ENCODE data around the gene CUTC. TPM values are rescaled to one million over a fixed set of nuclear protein-coding genes. Genes with fewer than 3 reads are reported as not detected.

CUTC gene
- total RNA-seq, 1 experiment from 2014 or later, result 53.6 TPM

DNA sequence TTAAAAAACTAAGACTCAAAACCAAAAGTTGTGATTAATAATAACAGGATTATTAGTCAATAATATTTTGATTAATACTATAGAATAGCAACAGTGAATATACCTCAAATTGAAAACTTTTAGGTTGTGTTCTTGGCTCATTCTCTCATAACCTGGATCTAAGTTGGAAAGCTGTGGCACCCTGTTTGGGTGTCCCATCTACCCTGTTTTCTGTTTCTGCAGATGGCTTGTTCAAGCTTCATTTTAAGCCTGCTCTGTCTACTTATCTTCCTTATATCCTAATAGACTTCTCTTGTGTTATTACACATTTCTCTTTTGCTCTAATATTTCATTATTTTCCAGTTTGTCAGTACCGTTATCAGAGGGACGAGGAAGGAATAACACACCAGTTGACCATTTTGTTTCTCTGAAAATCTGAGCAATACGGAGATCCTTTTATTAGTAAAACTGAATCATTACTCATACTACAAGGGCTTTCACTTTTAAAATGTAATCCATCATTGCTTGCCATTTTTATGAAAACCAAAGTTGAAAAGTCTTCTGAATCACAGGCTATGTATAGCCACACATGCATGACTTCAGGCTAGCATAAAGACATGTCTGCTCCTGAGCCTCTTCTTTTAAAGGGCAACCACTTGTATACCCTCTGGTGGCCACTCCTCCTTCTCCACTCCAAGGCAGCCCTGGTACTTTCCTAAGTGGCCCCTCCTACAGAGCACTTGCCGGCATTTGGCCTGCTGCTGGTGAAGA is 22.4 kb upstream of the CUTC start:
- no peaks in the 10 kb centered on the region for H3K9me2 ChIP-seq (ENCODE audit: insufficient read depth)
- H2AFZ ChIP-seq (ENCODE audit: low read depth, low read length, poor library complexity, severe bottlenecking), result no peak overlapping the region
- no peak overlapping the region for H3K27ac ChIP-seq (ENCODE audit: low read depth, low read length)
- no peaks in the 10 kb centered on the region for H3K79me2 ChIP-seq (ENCODE audit: insufficient read depth, low read length)
- no peaks in the 10 kb centered on the region for H3K27me3 ChIP-seq (ENCODE audit: insufficient read depth, low read length)
- peak; percentile 54 for ATAC-seq
- H3K9ac ChIP-seq (ENCODE audit: low read length), result no peak overlapping the region
- H3K4me2 ChIP-seq (ENCODE audit: low read length), result no peak overlapping the region
- H3K9me3 ChIP-seq (ENCODE audit: control insufficient read depth in 1 of 2, insufficient read depth in 1 of 2, low read depth in 1 of 2, low read length in 2 of 2), result no peaks in the 10 kb centered on the region
- peaks cover 30 to 37% of the 10 kb centered on the region in 2 experiments; a peak in 3 of 4 replicates for H3K36me3 ChIP-seq (ENCODE audit: control insufficient read depth in 1 of 2, insufficient read depth in 2 of 2, low read length in 2 of 2)
- intact Hi-C loops (cut with micrococcal nuclease), result loop anchor here (2.0 to 5.0 kb wide), 4 partner anchors 89 to 317 kb away; partner anchors contain the start of gene SLC25A28
- TF ChIP-seq, protein P1, sequence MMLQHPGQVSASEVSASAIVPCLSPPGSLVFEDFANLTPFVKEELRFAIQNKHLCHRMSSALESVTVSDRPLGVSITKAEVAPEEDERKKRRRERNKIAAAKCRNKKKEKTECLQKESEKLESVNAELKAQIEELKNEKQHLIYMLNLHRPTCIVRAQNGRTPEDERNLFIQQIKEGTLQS (IDR thresholded peaks at IDR 0.05), result no peak
- TF ChIP-seq EZH2phosphoT487 (IDR thresholded peaks at IDR 0.05; ENCODE audit: borderline replicate concordance) (no peak), JUND (IDR thresholded peaks at IDR 0.05) (no peak), POLR2A (IDR thresholded peaks at IDR 0.05; ENCODE audit: borderline replicate concordance, extremely low read depth, insufficient read depth, insufficient read length) (no peak), SP1 (IDR thresholded peaks at IDR 0.05; ENCODE audit: low read depth) (no peak)
- TF ChIP-seq, protein P2, sequence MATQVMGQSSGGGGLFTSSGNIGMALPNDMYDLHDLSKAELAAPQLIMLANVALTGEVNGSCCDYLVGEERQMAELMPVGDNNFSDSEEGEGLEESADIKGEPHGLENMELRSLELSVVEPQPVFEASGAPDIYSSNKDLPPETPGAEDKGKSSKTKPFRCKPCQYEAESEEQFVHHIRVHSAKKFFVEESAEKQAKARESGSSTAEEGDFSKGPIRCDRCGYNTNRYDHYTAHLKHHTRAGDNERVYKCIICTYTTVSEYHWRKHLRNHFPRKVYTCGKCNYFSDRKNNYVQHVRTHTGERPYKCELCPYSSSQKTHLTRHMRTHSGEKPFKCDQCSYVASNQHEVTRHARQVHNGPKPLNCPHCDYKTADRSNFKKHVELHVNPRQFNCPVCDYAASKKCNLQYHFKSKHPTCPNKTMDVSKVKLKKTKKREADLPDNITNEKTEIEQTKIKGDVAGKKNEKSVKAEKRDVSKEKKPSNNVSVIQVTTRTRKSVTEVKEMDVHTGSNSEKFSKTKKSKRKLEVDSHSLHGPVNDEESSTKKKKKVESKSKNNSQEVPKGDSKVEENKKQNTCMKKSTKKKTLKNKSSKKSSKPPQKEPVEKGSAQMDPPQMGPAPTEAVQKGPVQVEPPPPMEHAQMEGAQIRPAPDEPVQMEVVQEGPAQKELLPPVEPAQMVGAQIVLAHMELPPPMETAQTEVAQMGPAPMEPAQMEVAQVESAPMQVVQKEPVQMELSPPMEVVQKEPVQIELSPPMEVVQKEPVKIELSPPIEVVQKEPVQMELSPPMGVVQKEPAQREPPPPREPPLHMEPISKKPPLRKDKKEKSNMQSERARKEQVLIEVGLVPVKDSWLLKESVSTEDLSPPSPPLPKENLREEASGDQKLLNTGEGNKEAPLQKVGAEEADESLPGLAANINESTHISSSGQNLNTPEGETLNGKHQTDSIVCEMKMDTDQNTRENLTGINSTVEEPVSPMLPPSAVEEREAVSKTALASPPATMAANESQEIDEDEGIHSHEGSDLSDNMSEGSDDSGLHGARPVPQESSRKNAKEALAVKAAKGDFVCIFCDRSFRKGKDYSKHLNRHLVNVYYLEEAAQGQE (IDR thresholded peaks at IDR 0.05; ENCODE audit: low read depth), result no peak
- H3K4me3 ChIP-seq (replicated peaks in 1 of 2; ENCODE audit: low read depth in 1 of 2, low read length in 2 of 2), result no peak overlapping the region
- RAD21 ChIA-PET (ENCODE audit: low non-redundant PET in 1 of 2, low total read pairs in 2 of 2, uncharacterized antibody in 2 of 2, unreplicated experiment in 2 of 2), result no interaction called here
- CTCF ChIA-PET, result interaction anchor here (1.1 to 2.4 kb wide), 3 partner anchors 98 to 274 kb away, joined by 3 to 12 read pairs (median 3); no protein-coding TSS in a partner anchor
- POLR2A ChIA-PET, result no interaction called here
- H4K20me1 ChIP-seq (ENCODE audit: insufficient read depth), result no peaks in the 10 kb centered on the region
- no TSS peak for BruUV-seq (replicated peaks)
- no peak for DNase-seq (ENCODE audit: low read depth, low spot score)
- no peaks in the 10 kb centered on the region for H3K4me1 ChIP-seq (ENCODE audit: control insufficient read depth in 1 of 2, insufficient read depth in 2 of 2, low read length in 2 of 2)

Measured in HCT116 (cell line).